GM12878 (cell line): ENCODE results near the gene PRKCD. TPM values are rescaled to one million over a fixed set of nuclear protein-coding genes. Genes with fewer than 3 reads are reported as not detected.

Experiments used
- ATAC-seq: fragments of 200-7000 bp; cut with Tn5 transposase; 3 replicates; pipeline ENCODE4 v1.9.1; 2020; ENCODE audit warnings: mild to moderate bottlenecking, moderate library complexity
- BruUV-seq: library from RNA; stranded (reverse); fragments of 400-500 nt; replicated peaks from 2 replicates; lab custom pipeline; 2021; lab: Mats Ljungman, UMichigan
- CTCF ChIA-PET: fragments of 300-600 bp; sonication (Branson Sonifier 250); formaldehyde crosslinking; extraction: SDS; loops from one replicate; lab custom pipeline; 2021; ENCODE audit warnings: inconsistent platforms; lab: Yijun Ruan, JAX
- POLR2A ChIA-PET: fragments of 350-600 bp; formaldehyde crosslinking; extraction: SDS; loops from one replicate; lab custom pipeline; 2021; ENCODE audit warnings: inconsistent platforms; lab: Charles Lee
- RAD21 ChIA-PET: fragments of 300-600 bp; sonication (Branson Sonifier 250); formaldehyde crosslinking; loops from one replicate; lab custom pipeline; 2023; ENCODE audit warnings: antibody characterized with exemption; ENCODE audit not compliant: unreplicated experiment; lab: Charles Lee
- SMC1A ChIA-PET: fragments of 300-600 bp; sonication (Branson Sonifier 250); formaldehyde crosslinking; loops from one replicate; lab custom pipeline; 2023; ENCODE audit not compliant: unreplicated experiment, uncharacterized antibody; lab: Charles Lee
- DNase-seq: peaks from one replicate; pipeline ENCODE4 v3.0.0-alpha.2; 2011; ENCODE audit warnings: low read depth, low spot score
- FAIRE-seq: peaks from 3 replicates; lab custom pipeline; 2011; peaks lifted over from hg19 to GRCh38; lab: Jason Lieb, UNC
- H2AFZ ChIP-seq: 2 replicates; pipeline ENCODE4 v1.6.0; 2011; ENCODE audit warnings: low read depth, low read length, control low read depth; ENCODE audit not compliant: control insufficient read depth
- H3K27ac ChIP-seq: 2 replicates; pipeline ENCODE4 v1.5.1; 2011; ENCODE audit warnings: control low read depth; ENCODE audit not compliant: control insufficient read depth, insufficient read depth
- H3K27me3 ChIP-seq, 2 experiments: replicated peaks in 1 of 2; 2 replicates each; pipeline versions ENCODE4 v1.6.0 to v1.6.1; 2011; ENCODE audit warnings: low read length in 1 of 2; ENCODE audit not compliant: control insufficient read depth in 2 of 2, insufficient read depth in 2 of 2
- H3K36me3 ChIP-seq, 2 experiments: 2 replicates each; pipeline ENCODE4 v1.5.1; 2011; ENCODE audit warnings: low read length in 1 of 2; ENCODE audit not compliant: control insufficient read depth in 2 of 2, insufficient read depth in 2 of 2
- H3K4me1 ChIP-seq: 2 replicates; pipeline ENCODE4 v1.6.1; 2011; ENCODE audit warnings: mild to moderate bottlenecking, low read length, moderate library complexity, mixed read lengths; ENCODE audit not compliant: control insufficient read depth, insufficient read depth
- H3K4me2 ChIP-seq: 2 replicates; pipeline ENCODE4 v1.6.0; 2011; ENCODE audit warnings: control low read depth; ENCODE audit not compliant: control insufficient read depth, insufficient read depth
- H3K4me3 ChIP-seq: fragments of 200-600 bp; sonication (generic); 2 replicates; pipeline ENCODE4 v1.5.1; 2016
- H3K79me2 ChIP-seq: 2 replicates; pipeline ENCODE4 v1.6.0; 2011; ENCODE audit warnings: low read length; ENCODE audit not compliant: control insufficient read depth, insufficient read depth
- H3K9ac ChIP-seq: 2 replicates; pipeline ENCODE4 v1.8.0; 2011; ENCODE audit warnings: low read length, control low read depth, mixed read lengths; ENCODE audit not compliant: control insufficient read depth, insufficient read depth
- H3K9me3 ChIP-seq: replicated peaks from 3 replicates; pipeline ENCODE4 v1.5.1; 2011; ENCODE audit warnings: mild to moderate bottlenecking, low read length; ENCODE audit not compliant: control insufficient read depth, insufficient read depth
- H4K20me1 ChIP-seq: 2 replicates; pipeline ENCODE4 v1.6.0; 2011; ENCODE audit not compliant: control insufficient read depth, insufficient read depth
- CEBPB ChIP-seq, 2 experiments: fragments of 150-350 bp in 1 of 2; IDR thresholded peaks; 2 replicates each; pipeline ENCODE4 v1.6.1; 2012 to 2014; ENCODE audit warnings: low read depth in 2 of 2, low read length in 2 of 2, borderline replicate concordance in 1 of 2, inconsistent platforms in 1 of 2
- GATAD2B ChIP-seq: fragments of 450-650 bp; conservative IDR thresholded peaks from 2 replicates; pipeline ENCODE4 v1.6.1; 2017; ENCODE audit warnings: low read depth, mild to moderate bottlenecking, moderate library complexity
- IKZF1 ChIP-seq: fragments of 450-650 bp; conservative IDR thresholded peaks from 2 replicates; pipeline ENCODE4 v1.6.1; 2017; ENCODE audit warnings: antibody characterized with exemption, mild to moderate bottlenecking
- WGBS: methylation state at CpG from one replicate; pipeline ENCODE4 v1.1.6; 2016; ENCODE audit warnings: low lambda C conversion rate; ENCODE audit not compliant: insufficient replicate concordance, insufficient coverage; ENCODE audit errors: missing lambda C conversion rate; 5-methylcytosine and 5-hydroxymethylcytosine counted together
- in situ Hi-C: fragments of 300-500 bp; cut with MboI; formaldehyde crosslinking; loops from 9 replicates; pipeline ENCODE4 v1.14.3; 2018; ENCODE audit warnings: mixed read lengths
- intact Hi-C: fragments of 100-400 bp; cut with micrococcal nuclease; formaldehyde crosslinking; loops from one replicate; pipeline ENCODE4 v1.14.2; 2022; ENCODE audit not compliant: unreplicated experiment
- polyA plus RNA-seq, 11 experiments: library from polyadenylated mRNA; depleted of rRNA in 4 of 11; unstranded in 6 of 11; stranded (reverse) in 5 of 11; fragments of >200 nt; fragmentation: Nextera tagmentation in 4 of 11; fragmentation: Illumina TruSeq in 1 of 11; extraction: Ambion mirVana in 4 of 11; extraction: Trizol in 1 of 11; gene quantifications; 1 replicate in 1 of 11; 2 replicates in 10 of 11; pipeline versions ENCODE4 v1.2.1 to v1.2.3, GENCODE V29; 2011 to 2016; ENCODE audit warnings: inconsistent platforms in 2 of 11, missing spikeins in 2 of 11, low read depth in 1 of 11
- total RNA-seq, 4 experiments: library from RNA; depleted of rRNA in 3 of 4; stranded (reverse); fragments of >200 nt in 3 of 4; fragmentation: Illumina TruSeq in 1 of 4; extraction: Trizol in 1 of 4; gene quantifications; 2 replicates each; pipeline versions ENCODE4 v1.2.1 to v1.2.3, GENCODE V29; 2013 to 2021
- TF ChIP-seq, protein P1 (sequence below): fragments of 450-650 bp; conservative IDR thresholded peaks from 2 replicates; pipeline ENCODE4 v1.6.1; 2017; ENCODE audit warnings: mild to moderate bottlenecking, moderate library complexity

The PRKCD gene
- total and polyA plus RNA-seq, 10 of the 15 experiments (the other 5 are each of a cell fraction or from before 2014, with no cell fraction given) = 10.0 to 114 (median 42.4) TPM

DNA sequence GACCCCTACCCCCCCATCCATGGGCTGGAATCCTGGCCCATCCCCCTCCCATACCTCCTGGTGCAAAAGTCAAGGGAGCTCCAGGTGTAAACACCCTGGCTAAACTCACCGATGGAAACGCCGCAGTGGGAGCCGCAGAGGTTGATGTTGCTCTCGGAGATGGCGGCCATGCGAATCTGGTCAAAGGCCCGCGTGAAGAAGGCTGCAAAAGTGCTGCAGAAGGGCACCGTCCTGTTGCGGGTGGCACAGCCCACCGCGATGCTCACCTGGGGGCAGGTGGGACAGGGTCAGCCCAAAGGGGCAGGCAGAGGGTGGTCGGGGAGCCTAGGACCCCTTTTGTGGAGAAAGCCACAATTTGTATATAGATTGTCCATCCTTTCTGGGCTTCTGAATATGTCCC is 68.2 kb downstream of the PRKCD start (continued):
- TF ChIP-seq, protein P1, sequence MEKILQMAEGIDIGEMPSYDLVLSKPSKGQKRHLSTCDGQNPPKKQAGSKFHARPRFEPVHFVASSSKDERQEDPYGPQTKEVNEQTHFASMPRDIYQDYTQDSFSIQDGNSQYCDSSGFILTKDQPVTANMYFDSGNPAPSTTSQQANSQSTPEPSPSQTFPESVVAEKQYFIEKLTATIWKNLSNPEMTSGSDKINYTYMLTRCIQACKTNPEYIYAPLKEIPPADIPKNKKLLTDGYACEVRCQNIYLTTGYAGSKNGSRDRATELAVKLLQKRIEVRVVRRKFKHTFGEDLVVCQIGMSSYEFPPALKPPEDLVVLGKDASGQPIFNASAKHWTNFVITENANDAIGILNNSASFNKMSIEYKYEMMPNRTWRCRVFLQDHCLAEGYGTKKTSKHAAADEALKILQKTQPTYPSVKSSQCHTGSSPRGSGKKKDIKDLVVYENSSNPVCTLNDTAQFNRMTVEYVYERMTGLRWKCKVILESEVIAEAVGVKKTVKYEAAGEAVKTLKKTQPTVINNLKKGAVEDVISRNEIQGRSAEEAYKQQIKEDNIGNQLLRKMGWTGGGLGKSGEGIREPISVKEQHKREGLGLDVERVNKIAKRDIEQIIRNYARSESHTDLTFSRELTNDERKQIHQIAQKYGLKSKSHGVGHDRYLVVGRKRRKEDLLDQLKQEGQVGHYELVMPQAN = no peak

DNA sequence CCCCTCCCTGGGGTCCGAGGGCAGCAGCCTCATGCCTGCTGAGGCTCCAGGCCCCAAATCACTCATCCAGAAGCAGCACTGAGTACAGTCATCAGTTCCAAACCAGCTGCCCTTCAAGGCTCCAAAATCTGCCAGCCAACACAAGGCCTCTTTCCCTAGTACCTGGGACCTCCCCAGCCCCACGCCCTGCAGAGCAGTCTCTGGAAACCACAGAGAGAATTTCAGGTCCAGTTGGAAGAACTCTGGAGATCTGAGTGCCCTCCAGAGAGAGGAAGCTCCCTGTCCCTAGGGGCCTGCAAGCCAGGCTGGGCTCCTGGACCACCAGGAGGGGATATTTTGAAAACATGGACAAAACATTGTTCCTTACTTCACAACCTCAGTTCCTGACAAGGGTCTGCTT is 68.6 kb downstream of the PRKCD start:
- BruUV-seq = no TSS peak
- in situ Hi-C loops (no loop called here), intact Hi-C loops (no loop called here)
- RAD21 ChIA-PET = no interaction called here
- Histone ChIP-seq H3K4me1 (no peaks in the 10 kb centered on the region), H3K9ac (no peak overlapping the region), H3K9me3 (no peaks in the 10 kb centered on the region), H3K79me2 (no peaks in the 10 kb centered on the region), H4K20me1 (no peaks in the 10 kb centered on the region; the same call in 1 of the 2 replicates), H3K4me2 (no peak overlapping the region), H3K36me3 (peaks cover 43 to 70% of the 10 kb centered on the region in 2 experiments; a peak in 3 of 4 replicates), H3K4me3 (no peak overlapping the region), H2AFZ (no peak overlapping the region), H3K27me3 (no peaks in the 10 kb centered on the region), H3K27ac (no peak overlapping the region)
- DNase-seq (no peak), FAIRE-seq (no peak), ATAC-seq (no peak)
- 25% methylated on average over 2 of the region's 2 CpGs for whole genome bisulfite sequencing
- SMC1A ChIA-PET = no interaction called here
- no peak for TF ChIP-seq CEBPB (IDR thresholded peaks at IDR 0.05; ENCODE audit: borderline replicate concordance in 1 of 2, low read depth in 2 of 2, low read length in 2 of 2)
- no peak for TF ChIP-seq GATAD2B
- TF ChIP-seq IKZF1 = no peak
- CTCF ChIA-PET = interaction anchor here (2.3 kb wide), 1 partner anchor 9 kb away, joined by 9 read pairs; no protein-coding TSS in a partner anchor
- POLR2A ChIA-PET = interaction anchor here (0.6 kb wide), 1 partner anchor 33 kb away, joined by 3 read pairs; no protein-coding TSS in a partner anchor
